Stimulated activated CD4-positive, alpha-beta T cell treated with anti-CD3 and anti-CD28 coated beads, TNF-alpha, amount 100 ng/mL, for 24 hours (primary cell): Measurements from ENCODE around the gene TP53I13.

ENCODE experiments used
- DNase-seq, 3 experiments: peaks; one replicate each; pipeline ENCODE4 v3.0.0-alpha.2; 2020; ENCODE audit warnings: low read depth in 3 of 3

Gene TP53I13

GRCh38 chr17:29593591-29594518 lies 25.4 kb downstream of the TP53I13 start:
- no peak for DNase-seq

GRCh38 chr17:29594519-29595090 lies 26.1 kb downstream of the TP53I13 start:
- DNase-seq, result no peak

- DNase-seq, result no peak
These were observed 26.8 kb downstream of the TP53I13 start for GRCh38 chr17:29595107-29595942.

GRCh38 chr17:29595943-29596774 lies 27.7 kb downstream of the TP53I13 start:
- no peak for DNase-seq

- no peak for DNase-seq
These were observed 28.3 kb downstream of the TP53I13 start for GRCh38 chr17:29596811-29597210.

- DNase-seq, result no peak
These were observed 29.1 kb downstream of the TP53I13 start for GRCh38 chr17:29597361-29598172.

GRCh38 chr17:29603109-29603674 lies 34.7 kb downstream of the TP53I13 start:
- DNase-seq, result no peak

- no peak for DNase-seq
These were observed 39.2 kb downstream of the TP53I13 start for GRCh38 chr17:29607557-29608195.

- no peak for DNase-seq
These were observed 40.5 kb downstream of the TP53I13 start for GRCh38 chr17:29608986-29609385.

- DNase-seq, result no peak
These were observed 41.9 kb downstream of the TP53I13 start for GRCh38 chr17:29610395-29610794.

GRCh38 chr17:29611351-29612093 lies 43.0 kb downstream of the TP53I13 start:
- no peak for DNase-seq

- DNase-seq, result no peak
These were observed 43.5 kb downstream of the TP53I13 start for GRCh38 chr17:29612094-29612403.

- DNase-seq, result no peak
These were observed 44.1 kb downstream of the TP53I13 start for GRCh38 chr17:29612404-29613280.

GRCh38 chr17:29613352-29613837 lies 44.9 kb downstream of the TP53I13 start:
- peak; percentile 87 to 96 (median 89) for DNase-seq

GRCh38 chr17:29613856-29614255 lies 45.4 kb downstream of the TP53I13 start:
- DNase-seq, result no peak

- DNase-seq, result no peak
These were observed 46.0 kb downstream of the TP53I13 start for GRCh38 chr17:29614349-29615047.

GRCh38 chr17:29615048-29615385 lies 46.5 kb downstream of the TP53I13 start:
- DNase-seq, result peak in 1 of 3 experiments; percentile 55
